HG03354 (cell line): Measurements from ENCODE around the gene SUCLG2.
A peak's percentile ranks its signal among the peaks of the same experiment; 100 is the strongest.

ENCODE experiments used
- ATAC-seq: cut with Tn5 transposase; IDR thresholded peaks from one replicate; pipeline ENCODE4 v1.9.1; 2021; ENCODE audit warnings: mild to moderate bottlenecking; ENCODE audit not compliant: unreplicated experiment, poor library complexity, severe bottlenecking

The SUCLG2 gene, protein sequence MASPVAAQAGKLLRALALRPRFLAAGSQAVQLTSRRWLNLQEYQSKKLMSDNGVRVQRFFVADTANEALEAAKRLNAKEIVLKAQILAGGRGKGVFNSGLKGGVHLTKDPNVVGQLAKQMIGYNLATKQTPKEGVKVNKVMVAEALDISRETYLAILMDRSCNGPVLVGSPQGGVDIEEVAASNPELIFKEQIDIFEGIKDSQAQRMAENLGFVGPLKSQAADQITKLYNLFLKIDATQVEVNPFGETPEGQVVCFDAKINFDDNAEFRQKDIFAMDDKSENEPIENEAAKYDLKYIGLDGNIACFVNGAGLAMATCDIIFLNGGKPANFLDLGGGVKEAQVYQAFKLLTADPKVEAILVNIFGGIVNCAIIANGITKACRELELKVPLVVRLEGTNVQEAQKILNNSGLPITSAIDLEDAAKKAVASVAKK

DNA sequence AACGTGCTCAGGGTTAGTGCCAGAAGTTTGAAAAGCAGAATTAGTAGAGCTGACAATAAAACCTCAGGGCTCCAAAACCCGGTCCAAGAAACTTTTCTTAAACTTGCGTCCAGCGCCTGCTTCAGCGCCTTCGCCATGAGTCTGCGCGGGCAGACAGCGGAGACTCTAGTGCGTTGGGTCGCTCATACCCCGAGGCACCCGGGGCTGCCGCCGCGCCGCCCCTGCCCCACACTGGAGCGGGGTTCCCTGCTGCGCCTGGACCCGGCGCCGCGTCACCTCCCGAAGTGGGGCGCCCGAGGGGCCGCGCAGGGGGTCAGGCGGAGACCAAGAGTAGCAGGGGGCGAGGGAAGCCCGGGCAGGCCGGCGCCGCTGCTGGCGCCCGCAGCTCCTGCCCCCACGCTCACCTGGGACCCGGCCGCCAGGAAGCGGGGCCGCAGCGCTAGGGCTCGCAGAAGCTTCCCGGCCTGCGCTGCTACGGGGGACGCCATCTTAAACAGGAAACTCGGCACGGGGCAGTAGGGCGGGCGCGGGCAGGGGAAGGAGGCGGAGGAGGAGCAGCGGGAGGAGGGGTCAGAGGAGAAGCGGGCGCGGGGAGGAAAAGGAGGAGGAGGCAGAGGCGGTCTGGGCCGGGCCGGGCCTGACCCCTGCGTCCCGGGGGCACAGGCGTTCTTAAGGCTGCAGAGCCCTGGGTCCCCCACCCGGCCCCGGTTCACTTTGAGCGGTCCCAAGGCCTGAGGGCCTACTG is at the start of gene SUCLG2:
SUCLG2 (minus strand) TSS at position 514 of the 745 bp plus-strand sequence; CDS start at position 488, 26 bp downstream.
- peak; percentile 74 for ATAC-seq

DNA sequence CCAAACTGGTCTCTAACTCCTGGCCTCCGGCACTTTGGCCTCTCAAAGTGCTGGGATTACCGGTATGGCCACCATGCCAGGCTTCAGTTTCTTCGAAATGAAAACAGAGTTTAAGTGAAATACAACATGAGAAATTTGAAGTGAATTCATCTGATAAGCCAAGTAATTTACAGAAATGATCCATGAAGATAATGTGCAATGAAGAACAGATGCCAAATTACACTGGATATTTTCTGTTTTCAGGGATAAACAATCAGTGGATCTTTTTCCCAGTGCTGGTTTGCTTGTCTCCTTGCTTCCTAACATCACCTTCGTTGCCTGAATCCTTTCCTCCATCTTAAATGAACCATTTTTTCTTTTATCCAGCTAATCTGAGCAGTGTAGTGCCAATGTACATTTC is 46.2 kb upstream of the SUCLG2 start:
- no peak for ATAC-seq

DNA sequence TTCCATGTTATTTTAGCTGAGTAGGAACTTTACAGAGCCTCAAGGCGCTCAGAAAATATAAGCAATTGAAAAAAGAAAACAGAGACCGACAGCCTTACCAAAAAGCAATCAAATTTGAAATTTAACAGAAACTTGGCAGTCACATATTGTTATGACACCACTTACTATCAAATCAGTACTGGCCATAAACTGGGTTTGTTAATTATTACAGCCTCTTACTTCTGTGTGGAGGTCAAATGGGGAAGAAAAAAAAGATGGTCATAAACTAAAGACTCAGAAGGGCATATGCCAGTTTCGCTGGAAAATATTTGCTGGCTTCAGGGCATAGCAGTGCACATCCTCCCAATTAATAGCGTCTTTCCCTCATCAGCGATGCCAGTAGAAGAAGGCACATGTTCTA is 45.5 kb upstream of the SUCLG2 start:
- ATAC-seq: no peak

DNA sequence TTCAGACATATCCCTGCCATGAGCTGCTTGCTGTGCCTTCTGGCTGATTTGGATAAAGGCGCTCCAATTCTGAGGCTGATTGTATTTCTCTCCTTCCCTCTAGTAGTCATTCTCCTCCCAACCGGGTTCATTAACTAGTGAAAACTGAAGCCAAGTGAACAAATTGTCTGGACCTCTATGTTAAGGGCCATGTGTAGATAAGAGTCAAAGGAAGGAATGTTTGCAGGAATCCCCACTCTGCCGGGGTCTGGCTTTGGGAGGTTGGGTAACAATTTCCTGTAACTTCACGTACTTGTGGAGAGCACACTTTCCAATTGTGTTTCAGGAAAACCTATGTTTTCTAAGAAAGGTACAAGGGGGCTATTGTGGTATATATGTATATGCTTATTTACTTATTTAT is 38.2 kb upstream of the SUCLG2 start:
- no peak for ATAC-seq

DNA sequence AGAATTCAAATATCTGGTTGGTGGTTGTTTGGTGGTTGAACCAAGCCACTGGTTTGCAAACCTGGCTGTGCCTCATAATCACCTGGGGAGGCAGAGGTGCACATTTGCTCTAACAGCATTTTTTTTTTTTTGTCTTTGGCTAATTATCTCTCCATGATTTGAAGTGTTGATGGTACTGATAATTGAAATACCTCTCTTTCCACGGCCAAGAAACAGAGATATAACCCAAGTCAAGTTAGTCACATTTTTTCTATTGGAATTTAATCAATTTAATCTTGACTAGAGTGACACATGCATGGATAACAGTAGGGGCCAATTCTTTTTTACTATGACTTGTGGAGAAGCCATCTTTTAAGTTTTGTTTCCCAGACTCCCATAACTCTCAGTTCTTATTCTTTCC is 37.5 kb upstream of the SUCLG2 start:
- ATAC-seq: no peak

DNA sequence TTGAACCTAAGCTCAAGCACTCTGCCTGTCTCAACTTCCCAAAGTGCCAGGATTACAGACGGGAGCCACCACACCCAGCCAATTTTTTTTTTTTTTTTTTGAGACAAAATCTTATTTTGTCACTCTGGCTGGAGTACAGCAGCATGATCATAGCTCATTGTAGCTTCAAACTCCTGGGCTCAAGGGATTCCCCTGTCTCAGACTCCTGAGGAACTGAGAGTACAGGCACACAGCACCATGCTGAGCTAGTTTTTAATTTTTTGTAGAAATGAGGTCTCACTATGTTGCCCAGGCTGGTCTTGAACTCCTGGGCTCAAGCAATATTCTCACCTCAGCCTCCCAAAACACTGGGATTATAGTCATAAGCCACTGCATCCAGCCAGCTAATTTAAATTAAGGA is 36.8 kb upstream of the SUCLG2 start:
- no peak for ATAC-seq

DNA sequence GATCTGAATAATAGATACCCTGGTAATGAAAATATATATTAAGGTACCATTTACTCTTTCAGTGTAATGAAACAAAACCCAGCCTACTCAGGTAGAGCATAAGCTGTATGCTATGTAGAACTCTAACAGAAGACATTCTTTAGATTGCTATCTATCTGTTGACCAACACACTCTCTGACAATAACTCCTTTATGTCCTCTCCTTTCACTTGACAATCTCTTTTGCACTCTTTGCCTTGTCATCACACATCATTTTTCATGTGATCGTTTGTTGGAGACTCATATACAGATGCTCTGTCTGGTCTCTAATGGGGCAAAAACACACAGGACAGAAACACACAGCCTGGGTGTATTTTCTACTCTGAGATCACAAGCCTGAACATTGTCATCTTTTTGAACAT is 35.4 kb upstream of the SUCLG2 start:
- ATAC-seq: no peak

DNA sequence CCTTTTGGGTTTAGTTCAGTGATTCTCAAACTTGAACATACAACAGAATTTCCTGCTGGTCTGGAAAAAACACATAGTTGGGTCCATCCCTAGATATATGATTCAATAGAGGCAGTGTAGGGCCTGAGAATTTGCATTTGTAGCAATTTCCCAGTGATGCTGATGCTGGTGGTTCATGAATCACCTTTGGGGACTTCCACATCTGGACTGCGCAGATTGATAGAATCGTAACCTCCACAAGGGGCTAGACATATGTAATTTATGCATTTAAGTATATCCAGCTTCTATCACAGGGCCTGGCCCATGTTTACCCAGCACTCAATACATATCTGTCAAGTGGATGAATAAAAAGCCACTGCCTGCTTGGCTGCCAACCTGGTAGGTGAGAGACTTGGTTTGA is 33.8 kb upstream of the SUCLG2 start:
- no peak for ATAC-seq

DNA sequence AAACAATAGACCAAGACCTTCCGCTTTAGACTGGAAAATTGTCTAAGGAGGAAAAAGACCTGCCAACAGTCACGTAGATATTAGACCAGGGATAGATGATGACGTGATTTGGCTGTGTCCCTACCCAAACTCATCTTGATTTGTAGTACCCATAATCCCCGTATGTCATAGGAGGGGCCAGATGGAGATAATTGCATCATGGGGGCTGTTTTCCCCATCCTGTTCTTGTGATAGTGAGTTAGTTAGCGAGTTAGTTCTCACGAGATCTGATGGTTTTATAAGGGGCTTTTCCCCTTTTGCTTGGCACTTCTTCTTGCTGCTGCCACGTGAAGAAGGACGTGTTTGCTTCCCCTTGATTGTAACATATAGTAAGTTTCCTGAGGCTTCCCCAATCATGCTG is 31.7 kb upstream of the SUCLG2 start:
- ATAC-seq: peak; percentile 2

DNA sequence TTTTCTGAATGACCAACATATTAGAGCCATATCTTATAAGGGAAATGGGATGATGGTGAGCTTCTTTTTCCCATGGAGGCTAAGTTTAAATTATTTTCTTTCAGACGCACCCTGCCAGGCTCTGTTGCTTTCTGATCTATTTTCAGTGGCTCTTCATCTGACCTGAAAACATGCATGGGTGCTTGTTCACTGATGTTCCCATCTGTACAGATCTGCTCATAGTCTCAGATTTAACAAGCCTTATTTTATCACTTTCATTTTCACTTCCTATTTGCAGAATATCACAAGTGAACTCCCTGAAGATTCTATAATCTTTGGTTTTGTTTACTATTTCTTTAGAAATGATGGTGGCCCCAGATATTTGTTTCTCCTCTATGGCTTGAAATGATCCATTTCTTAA is 31.1 kb upstream of the SUCLG2 start:
- peak; percentile 99 for ATAC-seq

DNA sequence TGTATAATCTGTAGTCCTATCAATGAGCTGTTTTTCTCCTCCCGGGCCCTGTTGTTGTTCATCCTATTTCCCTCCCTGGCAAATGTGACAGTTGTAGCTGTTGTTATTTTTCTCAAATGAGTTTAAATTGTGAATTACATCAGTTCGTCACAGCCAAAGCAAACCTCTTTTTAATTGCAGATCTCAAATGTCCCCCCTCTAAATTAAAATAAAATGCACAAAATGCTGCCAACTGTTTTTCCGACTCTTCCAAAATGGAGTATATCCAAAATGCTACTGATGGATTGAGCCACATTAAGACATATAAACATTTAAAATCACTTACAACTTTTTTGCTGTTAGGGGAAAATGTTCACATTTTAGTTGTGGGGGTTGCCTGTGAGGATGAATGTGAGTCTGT is 29.8 kb upstream of the SUCLG2 start:
- no peak for ATAC-seq

DNA sequence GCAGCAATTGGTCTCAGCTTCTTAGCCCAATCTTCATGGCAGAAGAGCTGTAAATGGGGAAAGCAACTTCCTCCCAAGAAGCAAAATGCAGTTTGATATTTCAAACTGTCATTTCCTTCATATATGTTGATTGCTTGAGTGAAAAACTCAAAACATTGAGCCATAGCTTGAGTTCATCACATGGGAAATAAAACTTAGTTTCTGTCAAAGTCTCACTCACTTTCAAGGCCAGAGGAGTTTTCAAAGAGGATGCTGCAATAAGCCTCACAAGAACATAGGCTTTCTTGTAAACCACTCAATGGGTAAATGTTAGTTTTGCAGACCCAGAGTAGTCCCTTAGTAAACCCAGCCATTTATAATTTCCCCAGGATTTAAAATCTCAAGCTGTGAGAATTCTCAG is 29.1 kb upstream of the SUCLG2 start:
- ATAC-seq: no peak

DNA sequence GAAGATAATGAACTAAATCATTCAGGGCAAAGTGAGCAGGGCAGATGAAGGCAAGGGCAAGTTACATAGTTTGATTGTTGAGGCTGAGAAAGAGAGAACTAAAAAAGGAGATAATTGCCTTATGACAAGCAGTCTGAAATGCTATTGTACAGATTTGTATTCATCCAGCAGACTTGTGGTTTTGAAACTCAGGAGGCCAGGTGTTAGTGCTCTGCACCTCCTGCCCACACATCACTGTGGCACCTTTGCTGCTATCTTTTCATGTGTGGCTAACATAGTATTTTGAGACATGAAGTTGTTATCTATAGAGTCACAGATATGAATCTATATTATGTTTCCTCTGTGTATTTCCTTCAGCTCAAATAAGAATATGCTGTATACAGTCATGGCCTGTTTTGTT is 24.3 kb upstream of the SUCLG2 start:
- no peak for ATAC-seq

DNA sequence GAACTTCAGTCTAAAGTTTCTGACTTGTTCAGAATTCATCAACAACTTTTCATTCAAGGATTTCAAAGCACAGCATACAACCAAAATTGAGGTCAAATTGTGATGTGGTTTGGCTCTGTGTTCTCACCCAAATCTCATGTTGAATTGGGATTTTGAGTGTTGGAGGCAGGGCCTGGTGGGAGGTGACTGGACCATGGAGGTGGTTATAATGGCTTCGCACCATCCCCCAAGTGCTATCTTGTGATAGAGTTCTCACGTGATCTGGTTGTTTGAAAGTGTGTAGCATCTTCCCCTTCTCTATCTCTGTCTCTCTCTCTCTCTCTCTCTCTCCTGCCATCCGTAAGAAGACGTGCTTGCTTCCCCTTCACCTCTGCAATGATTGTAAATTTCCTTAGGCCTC is 19.6 kb upstream of the SUCLG2 start:
- no peak for ATAC-seq

DNA sequence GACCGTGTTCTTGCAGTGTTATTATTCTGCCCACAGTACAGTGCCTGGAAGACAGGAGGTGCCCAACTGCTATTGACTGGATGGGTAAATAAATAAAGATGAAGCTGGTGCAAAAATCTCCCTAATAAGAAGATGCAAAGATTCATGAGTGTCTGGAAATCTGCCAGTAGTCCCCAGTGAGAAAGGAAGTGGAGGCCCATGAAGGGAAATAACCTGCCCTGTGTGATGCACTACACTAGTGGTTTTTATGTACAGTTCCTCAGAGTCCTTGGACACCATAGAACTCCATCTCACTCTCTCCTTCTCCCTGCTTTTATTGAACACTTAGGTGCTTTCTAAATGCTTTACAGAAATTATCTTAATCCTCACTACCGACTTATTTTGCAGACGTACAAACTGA is 8.3 kb upstream of the SUCLG2 start:
- ATAC-seq: no peak

DNA sequence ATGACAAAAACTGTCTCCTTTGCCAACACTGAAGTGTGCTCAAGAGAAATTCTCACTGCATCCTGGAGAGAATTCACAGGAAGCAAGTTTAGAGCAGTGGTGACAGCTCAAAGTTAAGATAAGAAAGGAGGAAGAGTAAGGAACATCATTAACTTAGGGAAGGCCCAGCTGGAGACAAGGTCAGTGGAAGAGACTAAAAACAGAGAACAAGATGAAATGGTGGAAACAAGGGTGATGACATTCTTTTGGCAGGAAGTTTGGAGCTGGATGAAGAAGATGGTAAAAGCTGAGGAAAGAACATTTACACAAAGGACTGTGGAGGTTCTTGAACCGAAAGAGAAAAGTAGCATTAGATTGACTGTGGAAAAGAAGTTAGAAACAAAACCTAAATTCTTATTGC is 6.7 kb upstream of the SUCLG2 start:
- ATAC-seq: no peak

DNA sequence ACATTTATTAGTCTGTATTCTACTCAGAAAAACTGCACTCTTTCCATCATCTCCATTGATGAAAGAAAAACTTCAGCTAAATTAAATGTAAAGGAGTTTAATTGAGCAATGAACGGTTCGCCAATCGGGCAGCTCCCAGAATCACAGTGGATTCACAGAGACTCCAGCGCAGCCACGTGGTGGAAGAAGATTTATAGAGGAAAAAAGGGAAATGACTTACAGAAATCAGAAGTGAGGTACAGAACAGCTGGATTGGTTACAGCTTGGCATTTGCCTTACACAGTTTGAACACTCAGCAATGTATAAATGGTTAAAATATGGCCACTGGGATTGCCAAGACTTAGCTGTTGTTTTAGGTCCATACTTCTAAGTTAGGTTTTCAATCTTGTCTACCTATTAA is 2.8 kb upstream of the SUCLG2 start:
- ATAC-seq: no peak

DNA sequence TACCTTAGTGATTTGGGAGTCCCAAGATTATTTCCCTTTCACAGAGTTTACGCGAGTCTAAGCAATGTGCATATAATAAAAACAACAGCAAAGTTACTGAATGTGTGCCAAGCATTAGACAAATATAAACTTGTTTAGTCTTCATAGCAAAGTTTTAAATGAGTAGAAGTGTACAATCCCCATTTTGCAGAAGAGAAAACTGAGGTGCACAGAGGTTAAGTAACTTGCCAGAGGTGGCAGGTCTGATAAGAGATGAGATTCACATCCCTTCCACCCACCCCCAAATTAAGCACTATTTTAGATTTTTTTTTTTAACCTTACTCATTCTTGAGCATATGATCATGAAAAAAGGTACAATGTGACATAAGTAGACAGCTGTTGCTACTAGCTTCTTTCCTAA is 2.2 kb upstream of the SUCLG2 start:
- no peak for ATAC-seq

DNA sequence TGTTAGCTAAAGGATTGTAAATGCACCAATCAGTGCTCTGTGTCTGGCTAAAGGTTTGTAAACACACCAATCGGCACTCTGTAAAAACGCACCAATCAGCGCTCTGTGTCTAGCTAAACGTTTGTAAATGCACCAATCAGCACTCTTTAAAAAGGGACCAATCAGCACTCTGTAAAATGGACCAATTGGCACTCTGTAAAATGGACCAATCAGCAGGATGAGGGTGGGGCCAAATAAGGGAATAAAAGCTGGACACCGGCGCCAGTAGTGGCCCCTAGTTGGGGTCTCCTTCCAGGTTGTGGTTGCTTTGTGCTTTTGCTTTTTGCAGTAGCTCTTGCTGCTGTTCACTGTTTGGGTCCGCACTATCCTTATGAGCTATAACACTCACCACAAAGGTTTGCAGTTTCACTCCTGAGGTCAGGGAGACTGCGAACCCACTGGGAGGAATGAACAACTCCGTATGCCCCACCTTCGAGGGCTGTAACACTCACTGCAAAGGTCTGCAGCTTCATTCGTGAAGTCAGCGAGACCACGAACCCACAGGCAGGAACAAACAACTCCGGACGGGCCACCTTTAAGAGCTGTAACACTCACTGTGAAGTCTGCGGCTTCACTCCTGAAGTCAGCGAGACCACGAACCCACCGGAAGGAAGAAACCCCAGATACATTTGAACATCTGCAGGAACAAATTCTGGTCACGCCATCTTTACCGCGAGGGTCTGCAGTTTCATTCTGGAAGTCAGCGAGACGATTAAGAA is 1.1 kb upstream of the SUCLG2 start:
- ATAC-seq: peak; percentile 62

DNA sequence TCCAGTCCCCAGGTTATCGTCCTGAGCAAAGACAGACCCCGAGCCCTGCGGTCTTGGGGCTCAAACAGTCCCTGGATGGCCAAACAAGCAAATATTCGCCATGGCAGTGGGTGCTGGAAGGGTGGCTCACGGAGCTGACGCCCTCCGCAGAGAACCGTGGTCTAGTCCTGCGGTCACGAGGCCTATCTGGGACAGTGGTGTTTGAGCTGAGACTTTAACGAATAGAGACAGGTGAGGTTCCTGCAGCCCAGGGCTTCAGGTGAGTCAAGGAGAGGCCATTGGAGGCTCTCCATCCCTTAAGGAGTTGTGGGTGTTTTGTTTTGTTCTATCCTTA is 399 bp upstream of the SUCLG2 start:
- ATAC-seq: no peak
